ENCODE measurements around the gene CRYGS.
"Not testable (repeated sequence)": the region's sequence is repeated elsewhere in the genome, so short reads cannot be mapped to it uniquely, and the experiment has no call there.

CRYGS gene

DNA sequence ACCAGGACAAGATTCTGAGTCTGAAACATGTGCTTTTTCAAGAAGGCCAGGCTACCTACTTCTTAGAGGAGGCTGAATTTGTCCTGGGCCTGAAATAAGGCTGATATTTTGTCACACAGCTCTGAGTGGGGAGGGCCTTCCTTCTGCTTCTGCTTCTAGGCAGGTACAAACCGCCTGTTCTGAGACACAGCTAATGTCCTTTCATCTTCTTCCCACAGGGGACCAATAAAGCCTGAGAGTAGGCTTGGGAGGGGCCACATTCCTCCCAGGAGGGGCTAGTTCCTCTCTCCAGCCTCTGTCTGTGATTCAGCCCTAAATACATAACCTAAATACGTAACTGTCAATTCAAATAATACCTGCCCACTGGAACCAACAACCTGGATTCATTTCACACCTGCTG lies 34.8 kb downstream of the CRYGS start:
- TF ChIP-seq, protein P1, sequence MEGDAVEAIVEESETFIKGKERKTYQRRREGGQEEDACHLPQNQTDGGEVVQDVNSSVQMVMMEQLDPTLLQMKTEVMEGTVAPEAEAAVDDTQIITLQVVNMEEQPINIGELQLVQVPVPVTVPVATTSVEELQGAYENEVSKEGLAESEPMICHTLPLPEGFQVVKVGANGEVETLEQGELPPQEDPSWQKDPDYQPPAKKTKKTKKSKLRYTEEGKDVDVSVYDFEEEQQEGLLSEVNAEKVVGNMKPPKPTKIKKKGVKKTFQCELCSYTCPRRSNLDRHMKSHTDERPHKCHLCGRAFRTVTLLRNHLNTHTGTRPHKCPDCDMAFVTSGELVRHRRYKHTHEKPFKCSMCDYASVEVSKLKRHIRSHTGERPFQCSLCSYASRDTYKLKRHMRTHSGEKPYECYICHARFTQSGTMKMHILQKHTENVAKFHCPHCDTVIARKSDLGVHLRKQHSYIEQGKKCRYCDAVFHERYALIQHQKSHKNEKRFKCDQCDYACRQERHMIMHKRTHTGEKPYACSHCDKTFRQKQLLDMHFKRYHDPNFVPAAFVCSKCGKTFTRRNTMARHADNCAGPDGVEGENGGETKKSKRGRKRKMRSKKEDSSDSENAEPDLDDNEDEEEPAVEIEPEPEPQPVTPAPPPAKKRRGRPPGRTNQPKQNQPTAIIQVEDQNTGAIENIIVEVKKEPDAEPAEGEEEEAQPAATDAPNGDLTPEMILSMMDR (IDR thresholded peaks at IDR 0.05; ENCODE audit: low read depth, low read length), result no peak
- DNase-seq (ENCODE audit: low read depth in 2 of 2), result no peak
- no peak overlapping the region for H3K4me3 ChIP-seq (replicated peaks in 1 of 2; ENCODE audit: low read depth in 2 of 2, low read length in 2 of 2)

DNA sequence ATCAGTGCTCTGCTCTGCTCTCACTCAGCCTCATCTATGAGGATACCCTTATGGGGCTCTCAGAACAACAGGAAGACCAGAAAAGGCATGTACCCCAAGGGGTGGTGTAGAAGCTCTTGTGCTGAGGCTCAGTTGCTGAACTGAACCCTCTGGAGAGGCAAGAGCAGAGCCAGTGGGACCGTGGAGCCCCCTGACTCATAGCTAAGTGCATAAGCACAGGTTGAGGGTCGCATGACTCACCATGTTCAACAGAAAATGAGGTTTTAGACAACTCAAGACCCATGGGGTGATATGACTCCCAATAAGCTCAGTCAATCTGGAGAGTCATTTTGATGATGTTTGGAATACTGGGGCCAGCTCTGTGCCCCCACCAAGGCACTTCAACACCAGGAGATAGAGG lies 37.3 kb downstream of the CRYGS start:
- no peak for DNase-seq (ENCODE audit: low read depth in 2 of 2)
- TF ChIP-seq, protein P1 (IDR thresholded peaks at IDR 0.05; ENCODE audit: low read depth, low read length), result no peak
- H3K4me3 ChIP-seq (replicated peaks in 1 of 2; ENCODE audit: low read depth in 2 of 2, low read length in 2 of 2), result no peak overlapping the region

DNA sequence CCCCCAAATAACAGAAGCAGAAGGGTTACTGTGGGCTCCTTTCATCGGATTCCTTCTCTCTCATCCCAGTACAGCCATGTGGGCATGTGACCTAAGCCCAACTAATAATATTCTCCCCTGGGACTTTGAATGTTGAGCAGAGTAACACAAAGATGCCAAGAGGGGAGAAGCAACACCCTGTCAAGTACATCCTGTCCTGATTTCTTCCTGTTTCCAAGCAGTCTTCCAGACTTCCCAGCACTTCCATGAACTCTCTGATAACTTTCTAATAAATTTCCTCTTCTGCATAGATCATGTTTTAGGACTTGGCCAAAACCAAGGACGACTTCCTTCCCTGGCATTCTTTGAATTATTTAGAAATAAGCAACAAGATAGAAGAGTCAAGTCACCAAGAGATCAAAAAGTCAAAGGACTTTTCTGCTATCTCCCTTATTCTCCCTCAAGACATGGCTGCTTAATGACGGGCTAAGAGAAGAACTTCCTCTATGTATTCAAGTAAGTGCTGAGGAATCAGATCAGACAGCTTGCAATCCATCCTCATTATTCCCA lies 37.9 kb downstream of the CRYGS start:
- TF ChIP-seq, protein P1 (IDR thresholded peaks at IDR 0.05; ENCODE audit: low read depth, low read length), result no peak
- no peak for DNase-seq (ENCODE audit: low read depth in 2 of 2)
- H3K4me3 ChIP-seq (replicated peaks in 1 of 2; ENCODE audit: low read depth in 2 of 2, low read length in 2 of 2), result no peak overlapping the region

DNA sequence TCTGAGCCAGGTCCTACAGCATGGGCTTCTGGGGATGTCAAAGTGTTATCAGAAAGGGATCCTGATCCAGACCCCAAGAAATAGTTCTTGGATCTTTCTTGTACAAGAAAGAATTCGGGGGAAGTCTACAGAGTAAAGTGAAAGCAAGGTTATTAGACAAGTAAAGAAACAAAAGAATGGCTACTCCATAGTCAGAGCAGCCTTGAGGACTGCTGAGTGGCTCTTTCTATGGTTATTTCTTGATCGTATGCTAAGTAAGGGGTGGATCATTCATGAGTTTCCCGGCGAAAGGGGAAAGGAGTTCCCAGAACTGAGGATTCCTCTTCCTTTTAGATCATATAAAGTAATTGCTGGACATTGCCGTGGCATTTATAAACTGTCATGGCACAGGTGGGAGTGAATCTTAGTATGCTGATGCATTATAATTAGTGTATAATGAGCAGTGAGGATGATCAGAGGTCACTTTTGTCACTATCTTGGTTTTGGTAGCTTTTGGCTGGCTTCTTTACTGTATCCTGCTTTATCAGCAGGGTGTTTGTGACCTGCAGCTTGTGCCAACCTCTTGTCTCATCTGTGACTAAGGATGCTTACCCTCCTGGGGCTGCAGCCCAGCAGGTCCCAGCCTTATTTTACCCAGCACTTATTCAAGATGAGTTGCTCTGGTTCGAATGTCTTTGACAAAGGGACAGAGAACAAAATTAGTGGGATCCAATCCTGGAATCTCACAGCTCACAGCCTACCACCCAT lies 41.0 kb downstream of the CRYGS start:
- no peak for DNase-seq (ENCODE audit: low read depth in 2 of 2)
- no peak overlapping the region for H3K4me3 ChIP-seq (replicated peaks in 1 of 2; ENCODE audit: low read depth in 2 of 2, low read length in 2 of 2)
- TF ChIP-seq, protein P1 (IDR thresholded peaks at IDR 0.05; ENCODE audit: low read depth, low read length), result no peak

DNA sequence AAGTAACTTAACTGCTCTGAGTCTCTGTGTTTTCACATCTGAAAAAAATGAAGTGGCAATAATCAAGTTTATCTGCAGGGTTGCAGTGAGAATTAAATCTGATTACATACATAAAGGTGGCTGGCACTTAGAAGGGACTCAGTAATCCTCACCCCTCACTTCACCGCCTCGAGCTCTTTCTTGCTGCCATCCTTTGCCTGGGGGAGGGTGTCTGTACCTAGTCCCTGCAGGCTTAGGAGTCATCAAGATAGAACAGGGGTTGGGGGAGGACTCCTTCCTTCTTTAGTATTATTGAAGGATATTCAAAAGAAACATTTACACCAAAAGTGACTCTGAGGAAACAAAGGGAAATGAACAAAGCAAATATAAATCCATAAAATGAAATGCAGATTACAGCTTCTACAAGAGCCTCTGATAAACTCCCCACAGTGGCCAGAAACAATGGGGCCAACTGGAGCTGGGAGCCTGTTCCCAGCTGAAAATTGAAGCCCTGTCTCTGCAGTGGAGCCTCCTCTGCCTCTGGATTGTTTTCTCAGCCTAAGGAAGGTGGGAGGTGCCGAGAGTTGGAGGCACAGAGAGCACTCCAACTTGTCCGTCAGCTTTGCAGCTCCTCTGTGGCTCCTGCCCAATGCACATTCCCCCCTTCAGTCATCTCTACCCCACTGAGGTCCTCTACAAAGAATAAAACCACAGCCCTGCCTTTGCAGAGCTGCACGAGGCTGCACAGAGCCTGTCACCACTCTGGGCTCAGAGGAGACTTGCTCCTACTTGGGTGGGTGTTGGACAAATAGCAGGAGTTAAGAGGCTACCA lies 41.8 kb downstream of the CRYGS start:
- peak overlapping the region in 1 of 2 donors; percentile 7 for H3K4me3 ChIP-seq (replicated peaks in 1 of 2; ENCODE audit: low read depth in 2 of 2, low read length in 2 of 2)
- DNase-seq (ENCODE audit: low read depth in 2 of 2), result peak in 1 of 2 donors; percentile 26
- TF ChIP-seq, protein P1 (IDR thresholded peaks at IDR 0.05; ENCODE audit: low read depth, low read length), result no peak

DNA sequence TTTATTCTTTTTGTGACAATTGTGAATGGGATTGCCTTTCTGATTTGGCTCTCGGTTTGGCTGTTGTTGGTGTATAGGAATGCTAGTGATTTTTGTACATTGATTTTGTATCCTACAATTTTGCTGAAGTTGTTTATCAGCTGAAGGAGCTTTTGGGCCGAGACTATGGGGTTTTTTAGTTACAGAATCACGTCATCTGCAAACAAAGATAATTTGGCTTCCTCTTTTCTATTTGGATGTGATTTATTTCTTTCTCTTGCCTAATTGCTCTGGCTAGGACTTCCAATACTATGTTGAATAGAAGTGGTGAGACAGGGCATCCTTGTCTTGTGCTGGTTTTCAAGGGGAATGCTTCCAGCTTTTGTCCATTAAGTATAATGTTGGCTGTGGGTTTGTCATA lies 44.2 kb downstream of the CRYGS start:
- H3K4me3 ChIP-seq (replicated peaks in 1 of 2; ENCODE audit: low read depth in 2 of 2, low read length in 2 of 2); DNase-seq (ENCODE audit: low read depth in 2 of 2): not testable (repeated sequence)

DNA sequence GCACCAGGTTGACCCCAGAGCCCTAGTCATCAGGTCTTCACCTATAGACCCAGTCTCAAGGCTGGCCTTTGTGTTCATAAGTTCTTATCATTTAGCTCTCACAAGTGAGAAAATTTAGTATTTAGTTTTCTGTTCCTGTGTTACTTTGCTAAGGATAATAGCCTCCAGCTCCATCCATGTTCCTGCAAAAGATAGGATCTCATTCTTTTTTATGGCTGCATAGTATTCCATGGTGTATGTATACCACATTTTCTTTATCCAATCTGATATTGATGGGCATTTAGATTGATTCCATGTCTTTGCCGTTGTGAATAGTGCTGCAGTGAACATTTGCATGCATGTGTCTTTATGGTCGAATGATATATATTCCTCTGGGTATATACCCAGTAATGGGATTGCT lies 46.2 kb downstream of the CRYGS start:
- DNase-seq (ENCODE audit: low read depth in 2 of 2), result not testable (repeated sequence)

More for the DNA sequence above, 46.2 kb downstream of the CRYGS start:
- H3K4me3 ChIP-seq (replicated peaks in 1 of 2; ENCODE audit: low read depth in 2 of 2, low read length in 2 of 2), result not testable (repeated sequence)

All from cardiac fibroblast (primary cell).